Prostate gland (tissue), 2 donors: ENCODE data around the gene FCER1G.

Experiments
- POLR2A ChIP-seq: fragments of 450-650 bp; IDR thresholded peaks from one replicate; pipeline ENCODE4 v1.6.1; 2016; ENCODE audit warnings: antibody characterized with exemption, mild to moderate bottlenecking
- POLR2AphosphoS5 ChIP-seq: sonication (generic); formaldehyde crosslinking; IDR thresholded peaks from one replicate; pipeline ENCODE4 v1.6.1; 2017; ENCODE audit warnings: antibody characterized with exemption
- TF ChIP-seq, protein P1 (sequence below), 4 experiments: fragments of 200-600 bp in 2 of 4; fragments of 450-650 bp in 2 of 4; sonication (generic) in 2 of 4; IDR thresholded peaks; 1 replicate in 3 of 4; 2 replicates in 1 of 4; pipeline ENCODE4 v1.5.1; 2016 to 2019; ENCODE audit warnings: antibody characterized with exemption in 4 of 4, mild to moderate bottlenecking in 2 of 4, moderate library complexity in 2 of 4

DNA sequence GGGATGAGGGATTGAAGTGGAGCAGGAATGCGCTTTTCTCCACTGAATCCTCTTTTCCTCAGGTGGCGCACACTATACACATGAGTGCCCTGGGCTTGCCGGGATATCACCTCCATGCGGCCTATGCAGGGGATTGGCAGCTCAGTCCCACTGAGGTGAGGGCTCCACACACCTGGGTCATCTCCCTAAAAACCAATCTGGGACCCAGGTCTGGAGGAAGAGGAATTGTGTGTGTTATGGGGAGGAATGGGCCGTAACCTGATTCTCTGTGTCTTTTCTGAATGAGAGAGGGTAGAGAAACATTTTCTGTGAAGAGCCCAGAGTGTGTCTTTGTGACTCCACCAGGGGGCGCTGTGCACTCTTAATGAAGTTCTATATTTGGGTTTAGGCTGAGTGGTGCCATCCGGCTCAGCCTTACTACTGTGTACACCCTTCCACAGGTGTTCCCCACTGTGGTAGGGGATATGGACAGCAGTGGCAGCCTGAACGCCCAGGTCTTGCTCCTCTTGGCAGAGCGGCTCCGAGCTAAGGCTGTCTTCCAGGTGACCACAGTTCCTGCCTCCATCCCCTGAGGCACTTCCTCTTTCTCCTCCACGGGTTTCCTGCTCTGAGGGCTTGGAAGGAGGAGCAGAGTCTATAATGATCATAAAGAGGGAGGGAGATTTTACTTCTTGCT lies 12.2 kb downstream of the FCER1G start:
- TF ChIP-seq POLR2AphosphoS5 (peak; percentile 70), POLR2A (no peak)
- TF ChIP-seq, protein P1, sequence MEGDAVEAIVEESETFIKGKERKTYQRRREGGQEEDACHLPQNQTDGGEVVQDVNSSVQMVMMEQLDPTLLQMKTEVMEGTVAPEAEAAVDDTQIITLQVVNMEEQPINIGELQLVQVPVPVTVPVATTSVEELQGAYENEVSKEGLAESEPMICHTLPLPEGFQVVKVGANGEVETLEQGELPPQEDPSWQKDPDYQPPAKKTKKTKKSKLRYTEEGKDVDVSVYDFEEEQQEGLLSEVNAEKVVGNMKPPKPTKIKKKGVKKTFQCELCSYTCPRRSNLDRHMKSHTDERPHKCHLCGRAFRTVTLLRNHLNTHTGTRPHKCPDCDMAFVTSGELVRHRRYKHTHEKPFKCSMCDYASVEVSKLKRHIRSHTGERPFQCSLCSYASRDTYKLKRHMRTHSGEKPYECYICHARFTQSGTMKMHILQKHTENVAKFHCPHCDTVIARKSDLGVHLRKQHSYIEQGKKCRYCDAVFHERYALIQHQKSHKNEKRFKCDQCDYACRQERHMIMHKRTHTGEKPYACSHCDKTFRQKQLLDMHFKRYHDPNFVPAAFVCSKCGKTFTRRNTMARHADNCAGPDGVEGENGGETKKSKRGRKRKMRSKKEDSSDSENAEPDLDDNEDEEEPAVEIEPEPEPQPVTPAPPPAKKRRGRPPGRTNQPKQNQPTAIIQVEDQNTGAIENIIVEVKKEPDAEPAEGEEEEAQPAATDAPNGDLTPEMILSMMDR (IDR thresholded peaks at IDR 0.05): peak; percentile 86 to 97 (median 92)
